ENCODE data around the gene ATP6V1E1. TPM values are rescaled to one million over a fixed set of nuclear protein-coding genes. Genes with fewer than 3 reads are reported as not detected.

Gene ATP6V1E1
- total RNA-seq, 1 experiment from 2014 or later: 89.2 TPM

GRCh38 chr22:17570851-17571631, 57.5 kb downstream of the ATP6V1E1 start:
- Histone ChIP-seq H3K23me2 (ENCODE audit: insufficient read length, low read depth, low read length, poor library complexity, severe bottlenecking) (no peaks in the 10 kb centered on the region), H3K4me1 (ENCODE audit: insufficient read depth, low read length) (peaks cover 14% of the 10 kb centered on the region), H2AK5ac (ENCODE audit: insufficient read length, low read length) (no peak overlapping the region), H4K5ac (ENCODE audit: insufficient read length, low read depth, low read length) (no peak overlapping the region), H3K4ac (ENCODE audit: low read depth, low read length) (no peak overlapping the region), H2BK5ac (ENCODE audit: insufficient read length, low read length) (no peak overlapping the region), H3K79me2 (ENCODE audit: insufficient read depth, low read length) (no peaks in the 10 kb centered on the region), H2BK120ac (ENCODE audit: low read depth, low read length, poor library complexity, severe bottlenecking) (no peak overlapping the region), H2BK20ac (ENCODE audit: low read depth, low read length, poor library complexity, severe bottlenecking) (no peak overlapping the region), H3T11ph (ENCODE audit: low read length) (no peak overlapping the region), H3K18ac (ENCODE audit: insufficient read length, low read depth, low read length) (no peak overlapping the region), H3K14ac (ENCODE audit: insufficient read depth, low read length) (no peak overlapping the region; the same call in 1 of the 2 replicates), H3K4me2 (ENCODE audit: insufficient read depth, insufficient read length, low read length) (peak overlapping the region; percentile 4), H3K27me3 (ENCODE audit: insufficient read depth, low read length) (no peaks in the 10 kb centered on the region), H3K79me1 (ENCODE audit: insufficient read depth, low read depth, low read length, poor library complexity, severe bottlenecking) (no peaks in the 10 kb centered on the region), H4K20me1 (ENCODE audit: control insufficient read depth, insufficient read depth, insufficient read length) (no peaks in the 10 kb centered on the region), H2BK15ac (ENCODE audit: low read depth, low read length) (no peak overlapping the region), H3K23ac (ENCODE audit: insufficient read length, low read depth, low read length) (no peak overlapping the region), H4K91ac (ENCODE audit: insufficient read length, low read depth, low read length) (no peak overlapping the region), H3K9me3 (ENCODE audit: control insufficient read depth, low read depth, low read length) (no peaks in the 10 kb centered on the region), H2BK12ac (ENCODE audit: insufficient read length, low read depth, low read length) (no peak overlapping the region), H2AFZ (ENCODE audit: low read length) (no peak overlapping the region), H3K9ac (ENCODE audit: extremely low read depth, insufficient read length, low read length) (no peak overlapping the region), H3K27ac (ENCODE audit: insufficient read length, low read depth, low read length) (no peak overlapping the region), H4K8ac (replicated peaks; ENCODE audit: insufficient read length, low read depth, low read length) (no peak overlapping the region), H3K56ac (ENCODE audit: insufficient read length, low read depth, low read length) (no peak overlapping the region)
- no peak for DNase-seq
- Mint-ChIP-seq H3K4me1 (peaks cover 30 to 33% of the 10 kb centered on the region in 2 experiments), H3K36me3 (ENCODE audit: insufficient read depth in 1 of 3, low read depth in 3 of 3) (no peaks in the 10 kb centered on the region; a peak in 1 of 7 replicates), H3K9me3 (0 out of 5 replicates have a peak, but pooled peaks cover 0 to 3% of the 10 kb centered on the region in 2 experiments), H3K27me3 (ENCODE audit: low read depth) (no peaks in the 10 kb centered on the region; the same call in none of the 2 replicates), H3K4me3 (no peak overlapping the region; a peak in 1 of 5 replicates), H3K27ac (peak overlapping the region; percentile 0 to 40 (median 34); a peak in 6 of 7 replicates)
- TF ChIP-seq CTCF (conservative IDR thresholded peaks at IDR 0.05): no peak
- WGBS (ENCODE audit: extremely low coverage, insufficient read length, low lambda C conversion rate): no CpG with 5 or more reads among the region's 21 CpGs
